HG03095 (cell line): ENCODE measurements around the gene YY1.
A peak's percentile ranks its signal among the peaks of the same experiment; 100 is the strongest.

ENCODE experiments used
- ATAC-seq: cut with Tn5 transposase; IDR thresholded peaks from one replicate; pipeline ENCODE4 v1.9.1; 2021; ENCODE audit warnings: moderate library complexity; ENCODE audit not compliant: unreplicated experiment

Gene YY1

GRCh38 chr14:100241279-100241678 lies 2.3 kb downstream of the YY1 start:
- ATAC-seq, result no peak

GRCh38 chr14:100243020-100243419 lies 4.1 kb downstream of the YY1 start:
- ATAC-seq, result no peak

GRCh38 chr14:100246809-100247428 lies 8.0 kb downstream of the YY1 start:
- ATAC-seq, result no peak

GRCh38 chr14:100250732-100251465 lies 12.0 kb downstream of the YY1 start:
- no peak for ATAC-seq

GRCh38 chr14:100252684-100253083 lies 13.7 kb downstream of the YY1 start:
- ATAC-seq, result no peak

GRCh38 chr14:100256339-100256895 lies 17.5 kb downstream of the YY1 start:
- ATAC-seq, result peak; percentile 55

GRCh38 chr14:100261621-100262020 lies 22.7 kb downstream of the YY1 start:
- no peak for ATAC-seq

- ATAC-seq, result no peak
Observed at GRCh38 chr14:100262545-100262944, 23.6 kb downstream of the YY1 start.

- no peak for ATAC-seq
Observed at GRCh38 chr14:100263141-100263540, 24.2 kb downstream of the YY1 start.

- no peak for ATAC-seq
Observed at GRCh38 chr14:100267990-100268389, 29.0 kb downstream of the YY1 start.

- no peak for ATAC-seq
Observed at GRCh38 chr14:100268591-100269207, 29.8 kb downstream of the YY1 start.

- ATAC-seq, result no peak
Observed at GRCh38 chr14:100271247-100271939, 32.4 kb downstream of the YY1 start.

- ATAC-seq, result no peak
Observed at GRCh38 chr14:100274250-100274649, 35.3 kb downstream of the YY1 start.

GRCh38 chr14:100275214-100275613 lies 36.3 kb downstream of the YY1 start:
- ATAC-seq, result no peak

- ATAC-seq, result no peak
Observed at GRCh38 chr14:100278702-100279101, 39.8 kb downstream of the YY1 start.

GRCh38 chr14:100279133-100279532 lies 40.2 kb downstream of the YY1 start:
- no peak for ATAC-seq

- ATAC-seq, result no peak
Observed at GRCh38 chr14:100279563-100279962, 40.6 kb downstream of the YY1 start.

- no peak for ATAC-seq
Observed at GRCh38 chr14:100281286-100282082, 42.5 kb downstream of the YY1 start.

GRCh38 chr14:100282083-100282350 lies 43.1 kb downstream of the YY1 start:
- ATAC-seq, result no peak

- no peak for ATAC-seq
Observed at GRCh38 chr14:100282766-100283419, 43.9 kb downstream of the YY1 start.
